Ishikawa (cell line): ENCODE data around the gene RRBP1.

ENCODE experiments used
- CREB1 ChIP-seq: IDR thresholded peaks from 2 replicates; pipeline ENCODE4 v1.6.1; 2012; ENCODE audit warnings: low read depth
- EP300 ChIP-seq: IDR thresholded peaks from 2 replicates; pipeline ENCODE4 v1.6.1; 2012; ENCODE audit warnings: borderline replicate concordance
- FOXM1 ChIP-seq: IDR thresholded peaks from 2 replicates; pipeline ENCODE4 v1.6.1; 2012; ENCODE audit warnings: low read depth, borderline replicate concordance
- MAX ChIP-seq: IDR thresholded peaks from 2 replicates; pipeline ENCODE4 v1.6.1; 2012
- RAD21 ChIP-seq: IDR thresholded peaks from 2 replicates; pipeline ENCODE4 v1.6.1; 2012; ENCODE audit warnings: low read depth
- REST ChIP-seq: IDR thresholded peaks from 2 replicates; pipeline ENCODE4 v1.6.1; 2012; ENCODE audit warnings: low read depth, mild to moderate bottlenecking
- TAF1 ChIP-seq: IDR thresholded peaks from 2 replicates; pipeline ENCODE4 v1.6.1; 2012; ENCODE audit warnings: low read depth, mild to moderate bottlenecking
- TEAD4 ChIP-seq: IDR thresholded peaks from 2 replicates; pipeline ENCODE4 v1.6.1; 2012
- YY1 ChIP-seq: IDR thresholded peaks from 2 replicates; pipeline ENCODE4 v1.6.1; 2012; ENCODE audit warnings: low read depth
- ZBTB7A ChIP-seq: IDR thresholded peaks from 2 replicates; pipeline ENCODE4 v1.6.1; 2012; ENCODE audit warnings: low read depth

DNA sequence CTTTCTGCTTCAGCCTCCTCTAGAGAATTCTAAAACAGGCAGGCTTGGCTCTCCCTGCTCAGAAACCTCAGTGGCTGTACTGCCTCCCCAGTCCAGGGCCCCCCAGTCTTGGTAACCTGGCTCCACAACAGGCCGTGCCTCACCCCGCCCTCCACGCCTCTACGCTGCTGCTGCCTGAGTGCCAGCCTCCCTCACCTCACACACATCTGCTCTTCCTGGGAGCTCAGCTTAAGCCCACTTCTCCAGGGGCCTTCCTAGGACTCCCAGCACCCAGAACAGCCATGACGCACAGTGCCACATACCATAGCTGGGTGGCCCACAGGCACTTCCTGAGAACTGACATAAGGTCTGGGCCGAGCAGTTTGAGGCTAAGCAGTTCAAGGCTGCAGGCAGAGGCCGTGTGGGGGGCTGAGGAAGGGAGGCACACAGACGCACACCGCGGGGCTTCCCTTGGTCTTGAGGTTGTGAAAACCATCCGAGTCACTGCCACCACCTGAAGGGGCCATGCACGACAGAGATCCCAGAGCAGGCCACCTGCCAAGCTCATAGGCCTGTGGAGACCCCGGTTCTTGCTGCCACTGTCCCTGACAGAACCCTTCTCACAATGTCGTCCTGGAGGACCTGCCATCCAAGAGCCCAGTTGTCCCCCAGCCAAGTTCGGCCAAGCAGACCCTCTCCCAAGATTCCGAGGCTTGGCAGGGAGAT, 69.6 kb downstream of the RRBP1 start:
- TF ChIP-seq TAF1 = no peak
- TF ChIP-seq TEAD4 = no peak
- no peak for TF ChIP-seq YY1
- TF ChIP-seq MAX = no peak
- TF ChIP-seq EP300 = no peak
- no peak for TF ChIP-seq REST
- TF ChIP-seq FOXM1 = no peak
- TF ChIP-seq CREB1 = no peak
- TF ChIP-seq ZBTB7A = no peak
- TF ChIP-seq RAD21 = no peak
